Colon (tissue), 2 donors: ENCODE data around the gene ADGRF1.
"Not testable (repeated sequence)": the region's sequence is repeated elsewhere in the genome, so short reads cannot be mapped to it uniquely, and the experiment has no call there.

Experiments used
- FAIRE-seq: peaks from 2 replicates; lab custom pipeline; 2012; peaks lifted over from hg19 to GRCh38; lab: Jason Lieb, UNC
- donor health status: control.
- donor health status: control.

The ADGRF1 gene

GRCh38 chr6:47042275-47042791 lies at the start of gene ADGRF1:
Gene ADGRF1, minus strand, starts transcription at chr6:47042332. Its CDS starts 13,271 bp downstream, at chr6:47029061.
- FAIRE-seq = no peak

- FAIRE-seq = no peak
Measured at GRCh38 chr6:47090881-47091280, 48.7 kb upstream of the ADGRF1 start.

- FAIRE-seq = not testable (repeated sequence)
Measured at GRCh38 chr6:47089473-47089872, 47.3 kb upstream of the ADGRF1 start.

- FAIRE-seq = no peak
Measured at GRCh38 chr6:47086051-47086770, 44.1 kb upstream of the ADGRF1 start.

GRCh38 chr6:47084610-47085009 lies 42.5 kb upstream of the ADGRF1 start:
- no peak for FAIRE-seq

- FAIRE-seq = no peak
Measured at GRCh38 chr6:47083586-47084047, 41.5 kb upstream of the ADGRF1 start.

- FAIRE-seq = no peak
Measured at GRCh38 chr6:47080083-47080596, 38.0 kb upstream of the ADGRF1 start.

GRCh38 chr6:47079638-47080037 lies 37.5 kb upstream of the ADGRF1 start:
- FAIRE-seq = no peak

GRCh38 chr6:47078991-47079390 lies 36.9 kb upstream of the ADGRF1 start:
- no peak for FAIRE-seq

GRCh38 chr6:47076422-47077344 lies 34.6 kb upstream of the ADGRF1 start:
- no peak for FAIRE-seq

GRCh38 chr6:47075741-47076421 lies 33.7 kb upstream of the ADGRF1 start:
- no peak for FAIRE-seq

- no peak for FAIRE-seq
Measured at GRCh38 chr6:47075168-47075567, 33.0 kb upstream of the ADGRF1 start.

- FAIRE-seq = no peak
Measured at GRCh38 chr6:47073125-47074110, 31.3 kb upstream of the ADGRF1 start.

GRCh38 chr6:47072667-47073066 lies 30.5 kb upstream of the ADGRF1 start:
- FAIRE-seq = no peak

GRCh38 chr6:47071681-47072080 lies 29.5 kb upstream of the ADGRF1 start:
- no peak for FAIRE-seq

GRCh38 chr6:47070461-47070860 lies 28.3 kb upstream of the ADGRF1 start:
- FAIRE-seq = no peak

- no peak for FAIRE-seq
Measured at GRCh38 chr6:47069156-47069555, 27.0 kb upstream of the ADGRF1 start.

- no peak for FAIRE-seq
Measured at GRCh38 chr6:47066418-47066817, 24.3 kb upstream of the ADGRF1 start.

GRCh38 chr6:47064274-47064673 lies 22.1 kb upstream of the ADGRF1 start:
- no peak for FAIRE-seq

- FAIRE-seq = no peak
Measured at GRCh38 chr6:47062346-47062745, 20.2 kb upstream of the ADGRF1 start.
